Mammary epithelial cell (primary cell): ENCODE data around the gene SIGLEC6.

ENCODE experiments used
- EZH2 ChIP-seq: IDR thresholded peaks from 2 replicates; pipeline ENCODE4 v1.6.1; 2012; ENCODE audit warnings: low read length, inconsistent platforms, borderline replicate concordance
- TF ChIP-seq, protein P1 (sequence below), 2 donors: IDR thresholded peaks in 1 of 2; conservative IDR thresholded peaks in 1 of 2; 2 replicates each; pipeline ENCODE4 v1.5.1; 2011 to 2012; ENCODE audit warnings: inconsistent platforms in 2 of 2, low read length in 2 of 2, mild to moderate bottlenecking in 2 of 2, control low read depth in 1 of 2, low read depth in 1 of 2; ENCODE audit not compliant: insufficient read depth in 1 of 2; ENCODE audit errors: extremely low read depth in 1 of 2

DNA sequence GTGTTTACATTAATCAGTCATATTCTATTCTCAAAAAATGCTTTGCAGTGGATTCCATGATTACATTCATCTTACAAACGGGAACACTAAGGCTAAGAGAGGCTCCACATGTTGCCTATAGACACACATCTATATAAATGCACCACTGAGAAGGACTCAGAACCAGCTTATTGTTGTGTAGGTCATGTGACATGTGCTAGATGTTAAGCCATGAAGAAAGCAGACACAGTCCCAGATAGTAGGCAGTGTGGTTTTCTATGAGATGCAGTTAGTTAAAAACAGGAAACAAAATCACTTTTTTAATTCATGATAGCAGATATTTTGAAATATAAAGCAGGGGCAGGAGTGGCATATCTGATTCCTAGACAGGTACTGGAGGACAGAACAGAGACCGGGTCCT lies 10.7 kb downstream of the SIGLEC6 start:
- TF ChIP-seq, protein P1, sequence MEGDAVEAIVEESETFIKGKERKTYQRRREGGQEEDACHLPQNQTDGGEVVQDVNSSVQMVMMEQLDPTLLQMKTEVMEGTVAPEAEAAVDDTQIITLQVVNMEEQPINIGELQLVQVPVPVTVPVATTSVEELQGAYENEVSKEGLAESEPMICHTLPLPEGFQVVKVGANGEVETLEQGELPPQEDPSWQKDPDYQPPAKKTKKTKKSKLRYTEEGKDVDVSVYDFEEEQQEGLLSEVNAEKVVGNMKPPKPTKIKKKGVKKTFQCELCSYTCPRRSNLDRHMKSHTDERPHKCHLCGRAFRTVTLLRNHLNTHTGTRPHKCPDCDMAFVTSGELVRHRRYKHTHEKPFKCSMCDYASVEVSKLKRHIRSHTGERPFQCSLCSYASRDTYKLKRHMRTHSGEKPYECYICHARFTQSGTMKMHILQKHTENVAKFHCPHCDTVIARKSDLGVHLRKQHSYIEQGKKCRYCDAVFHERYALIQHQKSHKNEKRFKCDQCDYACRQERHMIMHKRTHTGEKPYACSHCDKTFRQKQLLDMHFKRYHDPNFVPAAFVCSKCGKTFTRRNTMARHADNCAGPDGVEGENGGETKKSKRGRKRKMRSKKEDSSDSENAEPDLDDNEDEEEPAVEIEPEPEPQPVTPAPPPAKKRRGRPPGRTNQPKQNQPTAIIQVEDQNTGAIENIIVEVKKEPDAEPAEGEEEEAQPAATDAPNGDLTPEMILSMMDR (conservative IDR thresholded peaks at IDR 0.05 in 1 of 2, IDR thresholded peaks at IDR 0.05 in 1 of 2; ENCODE audit: extremely low read depth in 1 of 2, insufficient read depth in 1 of 2, low read depth in 1 of 2, low read length in 2 of 2) = no peak
- no peak for TF ChIP-seq EZH2
